K562 (cell line): ENCODE measurements around the gene CDKN2C. TPM values are rescaled to one million over a fixed set of nuclear protein-coding genes. Genes with fewer than 3 reads are reported as not detected.
A peak's percentile ranks its signal among the peaks of the same experiment; 100 is the strongest.

Source experiments
- ADNP ChIP-seq: fragments of 200-800 bp; sonication (Bioruptor generic); IDR thresholded peaks from 2 replicates; pipeline ENCODE4 v1.6.1; 2016; ENCODE audit warnings: missing genetic modification characterization, missing compliant biosample characterization
- BCOR ChIP-seq: fragments of 450-650 bp; IDR thresholded peaks from 2 replicates; pipeline ENCODE4 v1.6.1; 2016
- CHD1 ChIP-seq: fragments of 200-600 bp; sonication (generic); IDR thresholded peaks from one replicate; pipeline ENCODE4 v1.6.1; 2012; ENCODE audit warnings: mild to moderate bottlenecking, moderate library complexity, low read length, inconsistent platforms
- COPS2 ChIP-seq: fragments of 450-650 bp; conservative IDR thresholded peaks from 2 replicates; pipeline ENCODE4 v1.6.1; 2016; ENCODE audit warnings: mild to moderate bottlenecking, moderate library complexity
- CSDE1 ChIP-seq, 2 experiments: fragments of 450-650 bp; IDR thresholded peaks; 2 replicates each; pipeline ENCODE4 v1.6.1; 2016; ENCODE audit warnings: mild to moderate bottlenecking in 1 of 2
- FOS ChIP-seq: IDR thresholded peaks from 3 replicates; pipeline ENCODE4 v1.6.1; 2011; ENCODE audit not compliant: insufficient read length; ENCODE audit errors: extremely low read depth
- HDAC3 ChIP-seq: fragments of 450-650 bp; IDR thresholded peaks from 2 replicates; pipeline ENCODE4 v1.6.1; 2018; ENCODE audit warnings: borderline replicate concordance, mild to moderate bottlenecking, moderate library complexity; ENCODE audit not compliant: partially characterized antibody
- JUN ChIP-seq, 2 experiments: sonication (generic) in 1 of 2; formaldehyde crosslinking in 1 of 2; IDR thresholded peaks; 2 replicates each; pipeline versions ENCODE4 v1.6.1 to v1.8.0; 2012 to 2022; ENCODE audit warnings: borderline replicate concordance in 2 of 2, mild to moderate bottlenecking in 2 of 2, improper control_type of control experiment in 1 of 2, low read depth in 1 of 2, low read length in 1 of 2, missing genetic modification reagents in 1 of 2
- KAT2B ChIP-seq: IDR thresholded peaks from one replicate; pipeline ENCODE4 v1.6.1; 2012; ENCODE audit warnings: low read depth, mild to moderate bottlenecking, control low read depth, inconsistent platforms, low read length, moderate library complexity
- KDM4B ChIP-seq, 2 experiments: fragments of 450-650 bp in 1 of 2; sonication (generic) in 1 of 2; IDR thresholded peaks; 2 replicates each; pipeline ENCODE4 v1.6.1; 2016 to 2017; ENCODE audit warnings: borderline replicate concordance in 2 of 2, antibody characterized with exemption in 1 of 2, low read depth in 1 of 2, mild to moderate bottlenecking in 1 of 2
- SMARCC2 ChIP-seq: fragments of 450-650 bp; IDR thresholded peaks from 2 replicates; pipeline ENCODE4 v1.6.1; 2017; ENCODE audit warnings: antibody characterized with exemption, moderate library complexity, mild to moderate bottlenecking, low read depth
- TAL1 ChIP-seq: fragments of 450-650 bp; IDR thresholded peaks from 2 replicates; pipeline ENCODE4 v1.6.1; 2016; ENCODE audit warnings: mild to moderate bottlenecking
- ZKSCAN1 ChIP-seq: fragments of 150-350 bp; IDR thresholded peaks from 2 replicates; pipeline ENCODE4 v1.6.1; 2016; ENCODE audit warnings: low read depth, low read length
- ZNF384 ChIP-seq: IDR thresholded peaks from 2 replicates; pipeline ENCODE4 v1.6.1; 2012; ENCODE audit warnings: low read depth, low read length, improper control_type of control experiment
- polyA plus RNA-seq, 8 experiments: library from polyadenylated mRNA; depleted of rRNA in 4 of 8; stranded (reverse) in 5 of 8; unstranded in 3 of 8; fragments of >200 nt; fragmentation: Nextera tagmentation in 2 of 8; fragmentation: Illumina TruSeq in 1 of 8; extraction: Ambion mirVana in 2 of 8; extraction: Trizol in 1 of 8; gene quantifications; 2 replicates each; pipeline versions ENCODE4 v1.2.1 to v1.2.3, GENCODE V29; 2011 to 2014; ENCODE audit warnings: inconsistent platforms in 1 of 8, missing spikeins in 1 of 8
- total RNA-seq, 7 experiments: library from RNA; depleted of rRNA in 6 of 7; stranded (reverse); fragments of >200 nt in 6 of 7; fragmentation: Illumina TruSeq in 2 of 7; extraction: Trizol in 2 of 7; gene quantifications; 2 replicates each; pipeline versions ENCODE4 v1.2.1 to v1.2.3, GENCODE V29; 2011 to 2021; ENCODE audit warnings: low replicate concordance in 1 of 7
- TF ChIP-seq, protein P1 (sequence below): fragments of 250-450 bp; sonication (Bioruptor Pico); IDR thresholded peaks from 2 replicates; pipeline ENCODE4 v1.4.0; 2020; ENCODE audit warnings: mild to moderate bottlenecking
- TF ChIP-seq, protein P2 (sequence below), 2 experiments: fragments of 450-650 bp; IDR thresholded peaks; 2 replicates each; pipeline ENCODE4 v1.6.1; 2016
- TF ChIP-seq, protein P3 (sequence below): sonication (generic); formaldehyde crosslinking; IDR thresholded peaks from 2 replicates; pipeline ENCODE4 v1.8.0; 2023; ENCODE audit warnings: missing genetic modification reagents, mild to moderate bottlenecking, borderline replicate concordance
- TF ChIP-seq, protein P4 (sequence below): fragments of 450-650 bp; IDR thresholded peaks from 2 replicates; pipeline ENCODE4 v1.6.1; 2014; ENCODE audit warnings: low read depth, mild to moderate bottlenecking, moderate library complexity, borderline replicate concordance

Gene CDKN2C
- total and polyA plus RNA-seq, 9 of the 15 experiments (the other 6 are each of a cell fraction or from before 2014, with no cell fraction given), result 11.9 to 74.3 (median 45.9) TPM

DNA sequence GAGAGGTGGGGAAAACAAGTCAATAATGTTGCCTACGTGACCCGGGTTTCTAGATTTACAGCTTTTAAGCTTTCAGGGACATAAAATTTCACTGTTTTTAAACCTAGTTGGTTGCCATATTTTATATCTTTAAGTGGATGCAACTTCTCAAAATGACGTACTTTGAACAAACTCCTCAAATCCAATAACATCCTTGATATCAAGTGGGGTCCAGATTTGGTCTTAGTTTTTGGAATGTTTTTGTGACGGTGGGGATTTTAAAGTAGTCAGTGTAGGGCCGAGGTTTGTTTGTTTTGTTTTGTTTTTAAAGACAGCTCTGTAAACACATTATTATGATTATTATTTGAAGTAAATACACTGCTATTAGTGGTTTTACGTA, 453 bp downstream of the CDKN2C start (continued):
- peak; percentile 23 for TF ChIP-seq CHD1
- no peak for TF ChIP-seq KAT2B
- TF ChIP-seq, protein P1, sequence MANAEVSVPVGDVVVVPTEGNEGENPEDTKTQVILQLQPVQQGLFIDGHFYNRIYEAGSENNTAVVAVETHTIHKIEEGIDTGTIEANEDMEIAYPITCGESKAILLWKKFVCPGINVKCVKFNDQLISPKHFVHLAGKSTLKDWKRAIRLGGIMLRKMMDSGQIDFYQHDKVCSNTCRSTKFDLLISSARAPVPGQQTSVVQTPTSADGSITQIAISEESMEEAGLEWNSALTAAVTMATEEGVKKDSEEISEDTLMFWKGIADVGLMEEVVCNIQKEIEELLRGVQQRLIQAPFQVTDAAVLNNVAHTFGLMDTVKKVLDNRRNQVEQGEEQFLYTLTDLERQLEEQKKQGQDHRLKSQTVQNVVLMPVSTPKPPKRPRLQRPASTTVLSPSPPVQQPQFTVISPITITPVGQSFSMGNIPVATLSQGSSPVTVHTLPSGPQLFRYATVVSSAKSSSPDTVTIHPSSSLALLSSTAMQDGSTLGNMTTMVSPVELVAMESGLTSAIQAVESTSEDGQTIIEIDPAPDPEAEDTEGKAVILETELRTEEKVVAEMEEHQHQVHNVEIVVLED (CRISPR knock-in tag), result no peak
- no peak for TF ChIP-seq ZKSCAN1
- TF ChIP-seq, protein P2, sequence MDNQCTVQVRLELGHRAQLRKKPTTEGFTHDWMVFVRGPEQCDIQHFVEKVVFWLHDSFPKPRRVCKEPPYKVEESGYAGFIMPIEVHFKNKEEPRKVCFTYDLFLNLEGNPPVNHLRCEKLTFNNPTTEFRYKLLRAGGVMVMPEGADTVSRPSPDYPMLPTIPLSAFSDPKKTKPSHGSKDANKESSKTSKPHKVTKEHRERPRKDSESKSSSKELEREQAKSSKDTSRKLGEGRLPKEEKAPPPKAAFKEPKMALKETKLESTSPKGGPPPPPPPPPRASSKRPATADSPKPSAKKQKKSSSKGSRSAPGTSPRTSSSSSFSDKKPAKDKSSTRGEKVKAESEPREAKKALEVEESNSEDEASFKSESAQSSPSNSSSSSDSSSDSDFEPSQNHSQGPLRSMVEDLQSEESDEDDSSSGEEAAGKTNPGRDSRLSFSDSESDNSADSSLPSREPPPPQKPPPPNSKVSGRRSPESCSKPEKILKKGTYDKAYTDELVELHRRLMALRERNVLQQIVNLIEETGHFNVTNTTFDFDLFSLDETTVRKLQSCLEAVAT (IDR thresholded peaks at IDR 0.05), result peak in 1 of 2 experiments; percentile 12; a peak in 1 of 4 replicates
- no peak for TF ChIP-seq ZNF384
- TF ChIP-seq CSDE1 (IDR thresholded peaks at IDR 0.05), result no peak
- no peak for TF ChIP-seq SMARCC2
- TF ChIP-seq, protein P3, sequence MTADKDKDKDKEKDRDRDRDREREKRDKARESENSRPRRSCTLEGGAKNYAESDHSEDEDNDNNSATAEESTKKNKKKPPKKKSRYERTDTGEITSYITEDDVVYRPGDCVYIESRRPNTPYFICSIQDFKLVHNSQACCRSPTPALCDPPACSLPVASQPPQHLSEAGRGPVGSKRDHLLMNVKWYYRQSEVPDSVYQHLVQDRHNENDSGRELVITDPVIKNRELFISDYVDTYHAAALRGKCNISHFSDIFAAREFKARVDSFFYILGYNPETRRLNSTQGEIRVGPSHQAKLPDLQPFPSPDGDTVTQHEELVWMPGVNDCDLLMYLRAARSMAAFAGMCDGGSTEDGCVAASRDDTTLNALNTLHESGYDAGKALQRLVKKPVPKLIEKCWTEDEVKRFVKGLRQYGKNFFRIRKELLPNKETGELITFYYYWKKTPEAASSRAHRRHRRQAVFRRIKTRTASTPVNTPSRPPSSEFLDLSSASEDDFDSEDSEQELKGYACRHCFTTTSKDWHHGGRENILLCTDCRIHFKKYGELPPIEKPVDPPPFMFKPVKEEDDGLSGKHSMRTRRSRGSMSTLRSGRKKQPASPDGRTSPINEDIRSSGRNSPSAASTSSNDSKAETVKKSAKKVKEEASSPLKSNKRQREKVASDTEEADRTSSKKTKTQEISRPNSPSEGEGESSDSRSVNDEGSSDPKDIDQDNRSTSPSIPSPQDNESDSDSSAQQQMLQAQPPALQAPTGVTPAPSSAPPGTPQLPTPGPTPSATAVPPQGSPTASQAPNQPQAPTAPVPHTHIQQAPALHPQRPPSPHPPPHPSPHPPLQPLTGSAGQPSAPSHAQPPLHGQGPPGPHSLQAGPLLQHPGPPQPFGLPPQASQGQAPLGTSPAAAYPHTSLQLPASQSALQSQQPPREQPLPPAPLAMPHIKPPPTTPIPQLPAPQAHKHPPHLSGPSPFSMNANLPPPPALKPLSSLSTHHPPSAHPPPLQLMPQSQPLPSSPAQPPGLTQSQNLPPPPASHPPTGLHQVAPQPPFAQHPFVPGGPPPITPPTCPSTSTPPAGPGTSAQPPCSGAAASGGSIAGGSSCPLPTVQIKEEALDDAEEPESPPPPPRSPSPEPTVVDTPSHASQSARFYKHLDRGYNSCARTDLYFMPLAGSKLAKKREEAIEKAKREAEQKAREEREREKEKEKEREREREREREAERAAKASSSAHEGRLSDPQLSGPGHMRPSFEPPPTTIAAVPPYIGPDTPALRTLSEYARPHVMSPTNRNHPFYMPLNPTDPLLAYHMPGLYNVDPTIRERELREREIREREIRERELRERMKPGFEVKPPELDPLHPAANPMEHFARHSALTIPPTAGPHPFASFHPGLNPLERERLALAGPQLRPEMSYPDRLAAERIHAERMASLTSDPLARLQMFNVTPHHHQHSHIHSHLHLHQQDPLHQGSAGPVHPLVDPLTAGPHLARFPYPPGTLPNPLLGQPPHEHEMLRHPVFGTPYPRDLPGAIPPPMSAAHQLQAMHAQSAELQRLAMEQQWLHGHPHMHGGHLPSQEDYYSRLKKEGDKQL, result no peak
- TF ChIP-seq FOS, result no peak
- TF ChIP-seq KDM4B (IDR thresholded peaks at IDR 0.05; ENCODE audit: borderline replicate concordance in 2 of 2, low read depth in 1 of 2), result no peak
- TF ChIP-seq COPS2, result no peak
- TF ChIP-seq, protein P4, sequence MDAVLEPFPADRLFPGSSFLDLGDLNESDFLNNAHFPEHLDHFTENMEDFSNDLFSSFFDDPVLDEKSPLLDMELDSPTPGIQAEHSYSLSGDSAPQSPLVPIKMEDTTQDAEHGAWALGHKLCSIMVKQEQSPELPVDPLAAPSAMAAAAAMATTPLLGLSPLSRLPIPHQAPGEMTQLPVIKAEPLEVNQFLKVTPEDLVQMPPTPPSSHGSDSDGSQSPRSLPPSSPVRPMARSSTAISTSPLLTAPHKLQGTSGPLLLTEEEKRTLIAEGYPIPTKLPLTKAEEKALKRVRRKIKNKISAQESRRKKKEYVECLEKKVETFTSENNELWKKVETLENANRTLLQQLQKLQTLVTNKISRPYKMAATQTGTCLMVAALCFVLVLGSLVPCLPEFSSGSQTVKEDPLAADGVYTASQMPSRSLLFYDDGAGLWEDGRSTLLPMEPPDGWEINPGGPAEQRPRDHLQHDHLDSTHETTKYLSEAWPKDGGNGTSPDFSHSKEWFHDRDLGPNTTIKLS, result no peak
- peak; percentile 41 for TF ChIP-seq HDAC3
- no peak for TF ChIP-seq JUN (IDR thresholded peaks at IDR 0.05; ENCODE audit: borderline replicate concordance, low read depth, low read length)
- no peak for TF ChIP-seq JUN (CRISPR knock-in tag; IDR thresholded peaks at IDR 0.05; ENCODE audit: borderline replicate concordance)
- no peak for TF ChIP-seq TAL1
- no peak for TF ChIP-seq ADNP (tag)
- no peak for TF ChIP-seq BCOR
